ENCODE results near the gene SCGB2B2. TPM values are rescaled to one million over a fixed set of nuclear protein-coding genes. Genes with fewer than 3 reads are reported as not detected.

The SCGB2B2 gene
- total and polyA plus RNA-seq, 2 of the 4 experiments (the other 2 are of a cell fraction), result not detected

DNA sequence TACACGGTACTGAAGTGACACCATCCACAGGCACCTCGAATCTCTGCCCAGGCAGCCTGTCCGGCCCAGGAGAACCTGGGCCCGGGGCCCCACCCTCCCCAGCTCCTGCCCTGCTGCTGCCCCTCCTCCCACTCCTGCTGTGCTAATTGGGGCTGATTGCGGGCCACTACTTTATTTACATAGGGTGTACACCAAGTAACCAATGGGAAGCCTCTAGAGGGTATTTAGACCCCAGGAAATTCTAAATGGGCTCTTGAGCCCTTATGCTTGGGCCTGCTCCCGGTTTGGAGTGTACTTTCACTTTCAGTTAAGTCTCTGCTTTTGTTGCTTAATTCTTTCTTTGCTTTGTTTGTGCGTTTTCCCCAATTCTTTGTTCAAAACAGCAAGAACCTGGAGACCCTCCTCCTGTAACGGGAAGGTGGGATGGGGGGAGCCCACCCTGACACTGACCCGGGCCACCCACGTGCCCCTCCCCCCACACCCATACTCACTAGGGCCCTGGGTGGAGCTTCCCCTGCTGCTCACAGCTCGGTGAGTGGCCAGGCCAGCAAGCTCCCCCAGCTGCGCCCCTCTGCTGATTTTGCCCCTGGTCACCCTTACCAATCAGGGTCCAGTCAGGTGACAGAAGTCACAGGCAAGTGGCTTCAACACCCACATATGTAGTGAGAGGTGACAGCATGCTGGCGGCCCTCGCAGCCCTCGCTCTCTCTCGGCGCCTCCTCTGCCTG, 9.4 kb downstream of the SCGB2B2 start:
- Histone ChIP-seq H3K56ac (ENCODE audit: extremely low read depth, insufficient read depth, low read length) (no peak overlapping the region), H2BK20ac (ENCODE audit: low read depth, low read length) (no peak overlapping the region), H4K8ac (ENCODE audit: low read depth in 2 of 2, low read length in 2 of 2) (peak overlapping the region; percentile 97 to 100), H3K9me3 (ENCODE audit: control insufficient read depth, insufficient read depth, low read length) (no peaks in the 10 kb centered on the region), H2BK120ac (ENCODE audit: low read depth, low read length) (no peak overlapping the region), H4K5ac (ENCODE audit: low read depth, low read length) (peak overlapping the region; percentile 100), H2BK5ac (ENCODE audit: low read depth, low read length, poor library complexity, severe bottlenecking) (peak overlapping the region; percentile 72), H3K4me1 (ENCODE audit: control insufficient read depth, insufficient read depth, low read length) (peaks cover 5% of the 10 kb centered on the region), H2BK15ac (ENCODE audit: low read depth, low read length) (no peak overlapping the region), H3K4ac (ENCODE audit: low read depth, low read length) (peak overlapping the region; percentile 75), H2AFZ (replicated peaks; ENCODE audit: low read length, poor library complexity) (peak overlapping the region; percentile 90), H3K14ac (replicated peaks; ENCODE audit: low read depth, low read length) (no peak overlapping the region; the same call in 1 of the 2 replicates), H3K18ac (ENCODE audit: low read depth, low read length) (peak overlapping the region; percentile 97), H3K9ac (ENCODE audit: low read depth, low read length) (peak overlapping the region; percentile 86), H3K27ac (ENCODE audit: insufficient read depth, low read length) (peak overlapping the region; percentile 79), H3K36me3 (ENCODE audit: control insufficient read depth, insufficient read depth, low read length) (no peaks in the 10 kb centered on the region), H3K23ac (ENCODE audit: low read depth, low read length) (no peak overlapping the region), H3K9me1 (ENCODE audit: insufficient read depth, low read length) (no peaks in the 10 kb centered on the region), H3K79me1 (ENCODE audit: low read depth in 1 of 2, low read length in 2 of 2) (no peaks in the 10 kb centered on the region), H2AK9ac (replicated peaks; ENCODE audit: low read depth, low read length, poor library complexity) (no peak overlapping the region), H2AK5ac (ENCODE audit: low read depth, low read length) (no peak overlapping the region), H3K27me3 (ENCODE audit: control insufficient read depth, insufficient read depth, low read length) (no peaks in the 10 kb centered on the region), H4K91ac (ENCODE audit: insufficient read depth, low read depth, low read length) (no peak overlapping the region), H3K4me2 (ENCODE audit: low read depth, low read length) (peak overlapping the region; percentile 99), H4K20me1 (ENCODE audit: insufficient read depth, low read length) (no peaks in the 10 kb centered on the region), H3K4me3 (ENCODE audit: insufficient read depth, low read depth, low read length) (peak overlapping the region; percentile 69)
- BruUV-seq (replicated peaks), result no TSS peak
- ATAC-seq (ENCODE audit: low read depth), result peak; percentile 59
- in situ Hi-C loops (cut with MboI; ENCODE audit: low sequenced_read_pairs), result no loop called here
- CTCF ChIA-PET, result no interaction called here
- POLR2A ChIA-PET (ENCODE audit: unreplicated experiment), result no interaction called here
- no CpG with 5 or more reads among the region's 17 CpGs for WGBS, 2 experiments (ENCODE audit: extremely low coverage in 2 of 2, insufficient read length in 1 of 2)
- intact Hi-C loops (cut with micrococcal nuclease), result loop anchor here (1.0 kb wide), 1 partner anchor 10 kb away; the partner anchor contains the start of genes SCGB2B2 and ZNF302
- dilution Hi-C loops (cut with HindIII; ENCODE audit: low sequenced_read_pairs, unreplicated experiment), result no loop called here
- DNase-seq, result peak; percentile 27
- no peak for TF ChIP-seq FOS (IDR thresholded peaks at IDR 0.05; ENCODE audit: low read depth, low read length)
- TF ChIP-seq MXI1 (IDR thresholded peaks at IDR 0.05; ENCODE audit: borderline replicate concordance, low read depth, low read length), result no peak
- no peak for TF ChIP-seq CHD1 (IDR thresholded peaks at IDR 0.05; ENCODE audit: low read depth, low read length)
- TF ChIP-seq POLR2A (IDR thresholded peaks at IDR 0.05; ENCODE audit: low read depth, low read length), result no peak

Measured in IMR-90 (cell line).